Astrocyte (in vitro differentiated cells and primary cell): ENCODE results near the gene CARM1. TPM values are rescaled to one million over a fixed set of nuclear protein-coding genes. Genes with fewer than 3 reads are reported as not detected.

ENCODE experiments used
- DNase-seq: peaks from one replicate; pipeline ENCODE4 v3.0.0-alpha.2; 2010; ENCODE audit warnings: low read depth
- FAIRE-seq: peaks from 2 replicates; lab custom pipeline; 2011; peaks lifted over from hg19 to GRCh38; lab: Jason Lieb, UNC
- H2AFZ ChIP-seq: 2 replicates; pipeline ENCODE4 v1.6.0; 2012; ENCODE audit warnings: low read depth, low read length, inconsistent platforms
- H3K27ac ChIP-seq: 2 replicates; pipeline ENCODE4 v1.5.1; 2011; ENCODE audit warnings: low read depth, low read length, inconsistent platforms
- H3K27me3 ChIP-seq: 2 replicates; pipeline ENCODE4 v1.6.0; 2011; ENCODE audit warnings: low read length, inconsistent platforms; ENCODE audit not compliant: insufficient read depth
- H3K36me3 ChIP-seq: 2 replicates; pipeline ENCODE4 v1.5.1; 2011; ENCODE audit warnings: low read length, inconsistent platforms; ENCODE audit not compliant: insufficient read depth
- H3K4me1 ChIP-seq: 2 replicates; pipeline ENCODE4 v1.5.1; 2011; ENCODE audit warnings: low read length, inconsistent platforms; ENCODE audit not compliant: insufficient read depth
- H3K4me2 ChIP-seq: 2 replicates; pipeline ENCODE4 v1.6.0; 2012; ENCODE audit warnings: low read length, inconsistent platforms
- H3K4me3 ChIP-seq: 2 replicates; pipeline ENCODE4 v1.5.1; 2011; ENCODE audit warnings: low read depth, mild to moderate bottlenecking, low read length, inconsistent platforms; ENCODE audit not compliant: insufficient read depth
- H3K79me2 ChIP-seq: 2 replicates; pipeline ENCODE4 v1.6.0; 2012; ENCODE audit warnings: mild to moderate bottlenecking, low read length, inconsistent platforms; ENCODE audit not compliant: insufficient read depth
- H3K9ac ChIP-seq: 2 replicates; pipeline ENCODE4 v1.6.0; 2012; ENCODE audit warnings: mild to moderate bottlenecking, low read length, inconsistent platforms
- H3K9me3 ChIP-seq: 2 replicates; pipeline ENCODE4 v1.5.1; 2012; ENCODE audit warnings: low read depth, mild to moderate bottlenecking, low read length, inconsistent platforms; ENCODE audit not compliant: insufficient read depth
- H4K20me1 ChIP-seq: 2 replicates; pipeline ENCODE4 v1.6.0; 2012; ENCODE audit warnings: low read length, inconsistent platforms; ENCODE audit not compliant: insufficient read depth
- H3K27ac Mint-ChIP-seq: one replicate; pipeline ENCODE4 v1.8.0; 2021; ENCODE audit warnings: mild to moderate bottlenecking, mixed read lengths; ENCODE audit not compliant: unreplicated experiment
- H3K27me3 Mint-ChIP-seq: one replicate; pipeline ENCODE4 v1.8.0; 2021; ENCODE audit warnings: low read depth, mixed read lengths; ENCODE audit not compliant: unreplicated experiment
- H3K36me3 Mint-ChIP-seq: one replicate; pipeline ENCODE4 v1.8.0; 2021; ENCODE audit warnings: low read depth, mixed read lengths; ENCODE audit not compliant: unreplicated experiment
- H3K4me1 Mint-ChIP-seq: one replicate; pipeline ENCODE4 v1.8.0; 2021; ENCODE audit warnings: low read depth, mixed read lengths; ENCODE audit not compliant: unreplicated experiment
- H3K4me3 Mint-ChIP-seq: one replicate; pipeline ENCODE4 v1.8.0; 2021; ENCODE audit warnings: mild to moderate bottlenecking, moderate library complexity, mixed read lengths; ENCODE audit not compliant: unreplicated experiment
- H3K9me3 Mint-ChIP-seq: one replicate; pipeline ENCODE4 v1.8.0; 2021; ENCODE audit warnings: mild to moderate bottlenecking, mixed read lengths; ENCODE audit not compliant: unreplicated experiment
- CTCF ChIP-seq: IDR thresholded peaks from 2 replicates; pipeline ENCODE4 v1.5.1; 2011; ENCODE audit warnings: low read depth, mild to moderate bottlenecking, inconsistent platforms, low read length, moderate library complexity; ENCODE audit not compliant: insufficient read depth
- EZH2 ChIP-seq: IDR thresholded peaks from 2 replicates; pipeline ENCODE4 v1.6.1; 2012; ENCODE audit warnings: mild to moderate bottlenecking, low read length, inconsistent platforms; ENCODE audit not compliant: insufficient read depth
- total RNA-seq: library from RNA; stranded (reverse); gene quantifications from 2 replicates; pipeline ENCODE4 v1.2.1, GENCODE V29; 2021

CARM1 gene
- total RNA-seq, 1 donor from 2014 or later = 62.6 TPM

DNA sequence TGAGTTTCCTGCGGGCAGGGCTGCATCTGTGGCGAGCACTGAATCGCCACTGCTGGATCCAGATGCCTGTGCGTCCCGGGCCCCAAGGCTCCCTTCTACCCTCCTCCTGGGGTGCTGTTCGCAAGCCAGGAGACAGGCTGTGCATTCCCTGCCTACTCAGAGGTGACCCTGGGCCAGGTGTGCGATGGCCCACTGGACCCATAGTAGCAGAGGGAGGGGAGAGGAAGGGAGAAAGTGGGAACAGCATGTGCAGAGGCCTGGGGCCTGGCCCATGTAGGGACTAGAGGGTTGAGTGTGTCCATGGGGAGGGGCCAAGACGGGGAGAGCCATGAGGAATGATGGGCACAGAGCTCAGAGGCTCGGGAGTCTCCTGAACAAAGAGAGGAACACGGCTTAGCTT is 27.3 kb downstream of the CARM1 start:
- Mint-ChIP-seq H3K36me3 (peaks cover 3% of the 10 kb centered on the region), H3K9me3 (peaks cover 5% of the 10 kb centered on the region), H3K4me3 (peak overlapping the region; percentile 50), H3K27me3 (no peaks in the 10 kb centered on the region), H3K27ac (no peak overlapping the region), H3K4me1 (peaks cover 5% of the 10 kb centered on the region)
- H3K79me2 ChIP-seq = peaks cover 85% of the 10 kb centered on the region
- no peaks in the 10 kb centered on the region for H3K27me3 ChIP-seq
- H3K27ac ChIP-seq = no peak overlapping the region
- H3K4me3 ChIP-seq = no peak overlapping the region
- peaks cover 85% of the 10 kb centered on the region for H4K20me1 ChIP-seq
- H3K4me2 ChIP-seq = no peak overlapping the region
- FAIRE-seq = no peak
- H3K36me3 ChIP-seq = no peaks in the 10 kb centered on the region
- no peaks in the 10 kb centered on the region for H3K9me3 ChIP-seq
- H3K4me1 ChIP-seq = peaks cover 13% of the 10 kb centered on the region
- no peak for DNase-seq
- no peak overlapping the region for H2AFZ ChIP-seq
- H3K9ac ChIP-seq = no peak overlapping the region
- TF ChIP-seq CTCF = no peak
- no peak for TF ChIP-seq EZH2

DNA sequence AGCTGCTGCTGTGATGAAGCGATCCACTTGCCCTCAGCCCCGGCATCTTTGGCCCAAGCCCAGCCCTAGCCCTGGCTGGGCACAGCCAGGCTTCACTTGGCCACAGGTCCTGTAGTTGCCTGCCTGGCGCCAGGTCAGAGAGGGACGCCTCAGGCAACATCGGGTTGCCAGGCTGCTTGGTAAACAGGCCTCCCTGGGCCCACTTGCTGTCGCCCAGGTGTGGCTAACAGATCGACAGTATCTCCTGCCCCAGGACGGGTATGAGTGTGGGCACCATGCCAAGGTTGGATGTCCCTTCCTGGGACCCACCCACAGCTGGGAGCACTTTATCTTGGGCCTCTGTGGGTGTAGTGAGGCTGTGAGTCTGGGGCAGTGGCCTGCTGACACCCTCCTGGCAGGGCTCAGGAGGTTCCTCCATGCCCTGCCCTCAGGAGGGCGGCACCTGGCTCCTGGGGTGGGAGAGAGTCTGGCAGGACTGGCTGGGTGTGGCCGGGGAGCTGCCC is 27.8 kb downstream of the CARM1 start:
- Histone ChIP-seq H3K9me3 (no peaks in the 10 kb centered on the region), H3K4me1 (peaks cover 8% of the 10 kb centered on the region), H4K20me1 (peaks cover 85% of the 10 kb centered on the region), H3K9ac (no peak overlapping the region), H3K4me2 (no peak overlapping the region), H3K27ac (no peak overlapping the region), H3K27me3 (no peaks in the 10 kb centered on the region), H3K36me3 (no peaks in the 10 kb centered on the region), H2AFZ (no peak overlapping the region), H3K79me2 (peaks cover 85% of the 10 kb centered on the region), H3K4me3 (no peak overlapping the region)
- Mint-ChIP-seq H3K27me3 (no peaks in the 10 kb centered on the region), H3K9me3 (peaks cover 7% of the 10 kb centered on the region), H3K4me3 (no peak overlapping the region), H3K4me1 (peaks cover 5% of the 10 kb centered on the region), H3K36me3 (no peaks in the 10 kb centered on the region), H3K27ac (no peak overlapping the region)
- TF ChIP-seq EZH2 (no peak), CTCF (no peak)
- FAIRE-seq (no peak), DNase-seq (no peak)

DNA sequence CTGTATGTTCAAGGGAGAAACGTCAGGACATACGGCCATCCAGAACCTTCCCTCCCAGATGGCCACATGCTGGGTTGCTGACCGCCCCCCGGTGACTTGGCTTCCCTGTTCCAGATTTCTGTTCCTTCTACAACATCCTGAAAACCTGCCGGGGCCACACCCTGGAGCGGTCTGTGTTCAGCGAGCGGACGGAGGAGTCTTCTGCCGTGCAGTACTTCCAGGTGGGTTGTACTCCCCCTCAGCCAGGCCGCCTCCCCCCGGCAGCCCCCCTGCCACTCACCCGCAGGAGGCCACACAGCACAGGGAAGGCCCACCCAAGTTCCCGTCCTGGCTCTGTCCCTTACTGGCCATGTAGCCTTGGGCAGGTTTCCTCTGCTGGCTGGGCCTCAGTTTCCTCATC is 36.6 kb downstream of the CARM1 start:
- Mint-ChIP-seq H3K4me3 (no peak overlapping the region), H3K36me3 (peaks cover 4% of the 10 kb centered on the region), H3K4me1 (peaks cover 4% of the 10 kb centered on the region), H3K9me3 (peaks cover 5% of the 10 kb centered on the region), H3K27me3 (no peaks in the 10 kb centered on the region), H3K27ac (no peak overlapping the region)
- DNase-seq = no peak
- TF ChIP-seq CTCF = no peak
- no peak for TF ChIP-seq EZH2
- Histone ChIP-seq H4K20me1 (peaks cover 36% of the 10 kb centered on the region), H3K79me2 (peaks cover 23% of the 10 kb centered on the region), H3K27ac (no peak overlapping the region), H3K9ac (no peak overlapping the region), H2AFZ (no peak overlapping the region), H3K4me1 (no peaks in the 10 kb centered on the region), H3K9me3 (no peaks in the 10 kb centered on the region), H3K36me3 (peaks cover 5% of the 10 kb centered on the region), H3K4me2 (no peak overlapping the region), H3K4me3 (no peak overlapping the region), H3K27me3 (no peaks in the 10 kb centered on the region)
- FAIRE-seq = no peak
